ENCODE results near the gene IZUMO1.
A peak's percentile ranks its signal among the peaks of the same experiment; 100 is the strongest.
"Not testable (repeated sequence)": the region's sequence is repeated elsewhere in the genome, so short reads cannot be mapped to it uniquely, and the experiment has no call there.

The IZUMO1 gene

GRCh38 chr19:48746738-48747575 is at the start of gene IZUMO1:
TSS of gene IZUMO1 (minus strand) at chr19:48746909. CDS start at chr19:48745859, 1,050 bp downstream.
- DNase-seq: peak; percentile 79

- no peak for DNase-seq
Observed at GRCh38 chr19:48795685-48796070, 49.0 kb upstream of the IZUMO1 start.

GRCh38 chr19:48795055-48795684 is 48.5 kb upstream of the IZUMO1 start:
- DNase-seq: peak; percentile 94

GRCh38 chr19:48794291-48794690 is 47.6 kb upstream of the IZUMO1 start:
- no peak for DNase-seq

GRCh38 chr19:48793271-48793670 is 46.6 kb upstream of the IZUMO1 start:
- no peak for DNase-seq

- DNase-seq: not testable (repeated sequence)
Observed at GRCh38 chr19:48787331-48787730, 40.6 kb upstream of the IZUMO1 start.

GRCh38 chr19:48786422-48786821 is 39.7 kb upstream of the IZUMO1 start:
- DNase-seq: not testable (repeated sequence)

- DNase-seq: no peak
Observed at GRCh38 chr19:48784527-48784926, 37.8 kb upstream of the IZUMO1 start.

- DNase-seq: no peak
Observed at GRCh38 chr19:48780631-48781391, 34.1 kb upstream of the IZUMO1 start.

GRCh38 chr19:48779636-48780035 is 32.9 kb upstream of the IZUMO1 start:
- DNase-seq: no peak

GRCh38 chr19:48777720-48778119 is 31.0 kb upstream of the IZUMO1 start:
- no peak for DNase-seq

- no peak for DNase-seq
Observed at GRCh38 chr19:48777139-48777538, 30.4 kb upstream of the IZUMO1 start.

GRCh38 chr19:48772503-48772953 is 25.8 kb upstream of the IZUMO1 start:
- no peak for DNase-seq

- no peak for DNase-seq
Observed at GRCh38 chr19:48770734-48771472, 24.2 kb upstream of the IZUMO1 start.

GRCh38 chr19:48770266-48770665 is 23.6 kb upstream of the IZUMO1 start:
- DNase-seq: no peak

GRCh38 chr19:48768994-48769713 is 22.4 kb upstream of the IZUMO1 start:
- DNase-seq: no peak

- not testable (repeated sequence) for DNase-seq
Observed at GRCh38 chr19:48768171-48768753, 21.6 kb upstream of the IZUMO1 start.

- DNase-seq: not testable (repeated sequence)
Observed at GRCh38 chr19:48765816-48766215, 19.1 kb upstream of the IZUMO1 start.

- DNase-seq: no peak
Observed at GRCh38 chr19:48760504-48761205, 13.9 kb upstream of the IZUMO1 start.

- DNase-seq: no peak
Observed at GRCh38 chr19:48757741-48758144, 11.0 kb upstream of the IZUMO1 start.

GRCh38 chr19:48757089-48757675 is 10.5 kb upstream of the IZUMO1 start:
- no peak for DNase-seq

Measured in activated effector memory CD4-positive, alpha-beta T cell treated with anti-CD3 and anti-CD28 coated beads, Interleukin-2, amount 50 U/mL, for 16 hours (primary cell).